GM12891 (cell line): ENCODE data around the gene SERTAD3.
A peak's percentile ranks its signal among the peaks of the same experiment; 100 is the strongest.

Experiments
- DNase-seq: peaks from one replicate; pipeline ENCODE4 v3.0.0; 2011; ENCODE audit warnings: low spot score; ENCODE audit not compliant: insufficient read length
- FAIRE-seq: peaks from 2 replicates; lab custom pipeline; 2011; peaks lifted over from hg19 to GRCh38; lab: Jason Lieb, UNC
- PAX5 ChIP-seq: IDR thresholded peaks from 2 replicates; pipeline ENCODE4 v1.6.1; 2011; ENCODE audit warnings: low read length, moderate library complexity, mild to moderate bottlenecking; ENCODE audit not compliant: insufficient read depth, severe bottlenecking
- POLR2A ChIP-seq: IDR thresholded peaks from 2 replicates; pipeline ENCODE4 v1.6.1; 2011; ENCODE audit warnings: low read depth, low read length, control low read depth
- POLR2AphosphoS5 ChIP-seq: IDR thresholded peaks from 2 replicates; pipeline ENCODE4 v1.6.1; 2011; ENCODE audit warnings: low read depth, low read length, control low read depth
- POU2F2 ChIP-seq: IDR thresholded peaks from 2 replicates; pipeline ENCODE4 v1.6.1; 2011; ENCODE audit warnings: low read depth, mild to moderate bottlenecking, control low read depth, low read length, moderate library complexity
- SPI1 ChIP-seq: IDR thresholded peaks from 2 replicates; pipeline ENCODE4 v1.6.1; 2011; ENCODE audit warnings: low read depth, low read length, control low read depth
- TAF1 ChIP-seq: IDR thresholded peaks from 2 replicates; pipeline ENCODE4 v1.6.1; 2011; ENCODE audit warnings: low read depth, low read length, control low read depth

The SERTAD3 gene

DNA sequence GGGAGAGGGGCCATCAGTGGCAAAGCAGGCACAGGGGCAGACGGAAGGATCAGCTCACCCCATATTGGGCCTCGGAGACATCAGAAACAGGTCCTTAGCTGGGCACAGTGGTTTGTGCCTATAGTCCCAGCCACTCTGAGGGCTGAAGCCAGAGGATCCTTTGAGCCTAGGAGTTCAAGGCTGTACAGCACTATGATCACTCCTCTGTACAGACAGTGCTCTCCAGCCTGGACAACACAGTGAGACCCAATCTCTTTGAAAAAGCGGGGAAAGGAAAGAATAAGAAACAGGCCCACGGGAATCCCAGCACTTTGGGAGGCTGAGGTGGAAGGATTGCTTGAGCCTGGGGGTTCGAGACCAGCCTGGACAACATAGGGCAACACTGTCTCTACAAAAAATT lies 24.4 kb downstream of the SERTAD3 start:
- FAIRE-seq: no peak
- no peak for DNase-seq
- TF ChIP-seq POLR2AphosphoS5 (no peak), SPI1 (no peak), PAX5 (no peak), POU2F2 (no peak), TAF1 (no peak), POLR2A (no peak)

- TF ChIP-seq POLR2AphosphoS5: no peak
- no peak for TF ChIP-seq TAF1
- TF ChIP-seq POU2F2: no peak
- DNase-seq (no peak), FAIRE-seq (no peak)
These were observed 25.0 kb downstream of the SERTAD3 start for GRCh38 chr19:40419066-40419612.

GRCh38 chr19:40418040-40418439 lies 26.1 kb downstream of the SERTAD3 start:
- no peak for FAIRE-seq
- no peak for DNase-seq
- TF ChIP-seq PAX5 (no peak), SPI1 (no peak), POU2F2 (no peak)

DNA sequence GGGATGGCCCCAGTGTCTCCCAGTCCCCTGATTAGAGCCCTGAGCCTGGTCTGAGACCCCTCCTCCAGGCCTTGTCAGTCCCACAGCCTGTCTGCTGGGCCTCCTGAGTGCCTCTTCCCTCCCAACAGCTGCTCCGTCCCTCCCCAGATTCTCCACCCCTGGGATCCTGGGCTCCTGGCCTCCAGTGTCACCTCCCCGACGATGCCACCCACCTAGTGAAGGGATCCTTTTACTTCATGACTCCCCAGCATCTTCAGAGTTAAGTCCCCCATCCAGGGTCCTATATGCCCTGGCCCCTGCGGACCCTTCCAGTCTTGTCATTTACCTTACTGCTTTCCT lies 26.5 kb downstream of the SERTAD3 start:
- FAIRE-seq: no peak
- no peak for TF ChIP-seq SPI1
- no peak for TF ChIP-seq POU2F2
- TF ChIP-seq PAX5: no peak
- TF ChIP-seq TAF1: no peak
- no peak for TF ChIP-seq POLR2A
- no peak for TF ChIP-seq POLR2AphosphoS5
- DNase-seq: no peak

DNA sequence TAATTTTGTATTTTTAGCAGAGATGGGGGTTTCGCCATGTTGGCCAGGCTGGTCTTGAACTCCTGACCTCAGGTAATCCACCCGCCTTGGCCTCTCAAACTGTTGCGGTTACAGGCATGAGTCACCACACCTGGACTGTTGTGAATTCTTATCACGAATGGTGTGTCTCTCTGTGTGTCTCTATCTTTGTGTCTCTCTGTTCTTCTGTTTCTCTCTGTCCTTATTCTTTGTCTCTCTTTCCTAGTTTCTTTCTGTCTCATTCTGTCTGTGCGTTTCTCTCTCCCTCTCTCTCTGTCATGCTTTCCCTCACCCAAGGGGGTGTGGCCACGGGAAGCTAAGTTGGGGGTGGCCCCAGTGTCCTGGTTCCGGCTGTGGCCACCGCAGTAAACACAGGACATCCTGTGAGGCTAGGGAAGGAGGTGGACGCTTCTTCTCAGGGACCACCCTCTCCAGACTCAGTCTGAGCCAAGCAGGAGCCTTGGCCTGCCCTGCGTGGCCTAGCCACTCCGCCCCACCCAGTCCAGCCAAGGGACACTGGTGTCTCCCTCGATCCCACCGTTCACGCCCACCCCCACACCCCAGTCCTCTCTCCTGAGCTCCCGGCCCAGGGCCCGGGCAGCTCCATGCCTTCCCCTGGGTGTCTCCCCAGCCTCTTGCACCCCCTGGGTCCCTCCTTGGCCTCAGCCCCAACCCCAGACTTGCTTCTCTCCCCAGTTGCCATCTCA lies 27.1 kb downstream of the SERTAD3 start:
- no peak for TF ChIP-seq SPI1
- no peak for TF ChIP-seq POLR2AphosphoS5
- no peak for TF ChIP-seq POLR2A
- no peak for TF ChIP-seq TAF1
- TF ChIP-seq PAX5: peak; percentile 45
- TF ChIP-seq POU2F2: 0 out of 2 replicates have a peak, but pooled peaks have one; percentile 14
- FAIRE-seq: peak; percentile 74
- DNase-seq: no peak

DNA sequence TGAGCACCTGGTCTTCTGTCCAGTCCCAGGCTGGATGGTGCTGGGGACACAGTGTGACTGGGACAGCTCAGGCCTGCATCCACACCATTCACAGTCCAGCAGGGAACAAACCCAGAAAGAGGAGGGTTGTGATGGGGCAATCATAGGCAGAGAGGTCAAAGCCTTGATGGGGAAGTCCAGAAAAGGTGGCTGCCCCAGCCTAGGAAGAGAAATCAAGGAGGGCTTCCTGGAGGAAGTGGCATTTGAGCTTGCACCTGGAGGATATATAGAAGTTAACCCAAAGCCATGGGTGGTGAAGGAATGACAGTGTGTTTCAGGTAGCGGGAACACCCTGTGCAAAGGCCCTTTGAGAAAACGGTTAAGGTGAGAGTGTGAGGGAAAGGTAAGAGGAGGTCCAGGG lies 28.4 kb downstream of the SERTAD3 start:
- TF ChIP-seq PAX5 (no peak), TAF1 (no peak)
- no peak for FAIRE-seq
- no peak for DNase-seq

- no peak for DNase-seq
- TF ChIP-seq TAF1 (no peak), POLR2A (no peak), POLR2AphosphoS5 (no peak), PAX5 (no peak), POU2F2 (no peak), SPI1 (no peak)
- FAIRE-seq: no peak
These were observed 29.3 kb downstream of the SERTAD3 start for GRCh38 chr19:40414542-40415535.

DNA sequence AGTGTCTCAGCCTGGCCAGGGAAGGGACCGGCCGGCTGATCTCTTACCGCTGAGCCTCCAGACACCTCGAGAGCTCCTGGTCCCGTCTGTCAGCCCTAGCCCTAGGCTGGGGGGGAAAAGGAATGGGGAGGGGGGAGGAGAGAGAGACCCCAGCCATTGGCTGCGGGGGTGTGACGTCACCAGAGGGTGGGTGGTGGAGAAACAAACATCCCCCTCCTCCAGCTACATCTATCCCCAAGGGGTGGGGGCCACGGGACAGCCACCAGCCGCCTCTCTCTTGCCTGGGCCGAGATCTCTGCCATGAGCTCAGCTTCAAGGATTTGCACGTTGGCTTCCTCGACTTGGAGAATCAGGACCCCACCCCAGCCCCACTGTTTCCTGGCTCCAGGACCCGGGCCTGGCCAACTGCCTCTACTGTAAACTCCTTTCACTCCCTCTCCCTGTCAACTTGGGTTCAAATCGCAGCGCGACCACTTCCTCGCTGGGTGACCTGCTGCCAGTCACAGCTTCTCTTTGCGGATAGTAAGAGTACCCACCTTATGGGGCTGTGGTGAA lies 30.8 kb downstream of the SERTAD3 start, which contains the start of gene PRX:
Gene PRX (minus strand): TSS at position 88 of the 555 bp plus-strand sequence. CDS start 5,446 bp downstream, outside the sequence.
- no peak for TF ChIP-seq PAX5
- no peak for TF ChIP-seq POLR2A
- DNase-seq (no peak), FAIRE-seq (no peak)

GRCh38 chr19:40412866-40413265 lies 31.3 kb downstream of the SERTAD3 start:
- TF ChIP-seq SPI1 (no peak), POLR2AphosphoS5 (no peak)
- no peak for FAIRE-seq

DNA sequence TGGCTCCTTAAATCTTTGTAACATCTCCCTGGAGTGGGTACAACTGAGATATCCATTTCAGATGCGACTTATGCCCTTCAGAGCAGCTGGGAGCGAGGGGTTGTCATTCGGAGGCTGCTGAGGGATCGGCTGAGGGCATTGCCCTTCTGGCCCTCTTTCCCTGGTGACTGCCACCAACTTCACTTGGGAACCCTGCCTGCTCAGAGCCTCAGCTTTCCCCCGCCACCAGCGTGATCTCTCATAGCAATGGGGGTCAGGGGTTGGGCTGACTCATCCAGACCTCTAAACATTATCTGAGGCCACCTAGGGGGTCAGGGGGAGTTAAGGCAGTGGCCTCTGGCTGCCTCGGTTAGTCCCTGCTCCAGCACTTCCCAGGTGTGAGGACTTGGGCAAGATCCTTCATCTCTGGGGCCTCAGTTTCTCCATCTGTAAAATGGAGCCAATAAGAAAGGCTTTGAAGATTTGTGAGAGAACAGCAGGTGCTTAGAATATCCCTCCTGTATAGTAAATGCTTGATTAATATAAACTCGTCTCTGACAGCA lies 32.1 kb downstream of the SERTAD3 start:
- no peak for FAIRE-seq
- DNase-seq: no peak
- TF ChIP-seq PAX5: no peak
- no peak for TF ChIP-seq TAF1
- no peak for TF ChIP-seq POLR2AphosphoS5
- no peak for TF ChIP-seq SPI1
- TF ChIP-seq POLR2A: no peak
- no peak for TF ChIP-seq POU2F2

More at GRCh38 chr19:40412866-40413265, 31.3 kb downstream of the SERTAD3 start:
- no peak for DNase-seq
